Keratinocyte (primary cell): ENCODE measurements around the gene MORC4. TPM values are rescaled to one million over a fixed set of nuclear protein-coding genes. Genes with fewer than 3 reads are reported as not detected.

Experiments used
- DNase-seq: peaks from one replicate; pipeline ENCODE4 v3.0.0-alpha.2; 2011; ENCODE audit warnings: low read depth, missing footprints, low spot score
- FAIRE-seq: peaks from 2 replicates; lab custom pipeline; 2011; peaks lifted over from hg19 to GRCh38; lab: Jason Lieb, UNC
- H2AFZ ChIP-seq: 2 replicates; pipeline ENCODE4 v1.6.0; 2012; ENCODE audit warnings: low read length, control low read depth, inconsistent platforms; ENCODE audit not compliant: control insufficient read depth
- H3K27ac ChIP-seq: 2 replicates; pipeline ENCODE4 v1.5.1; 2011; ENCODE audit warnings: low read length; ENCODE audit not compliant: control insufficient read depth, insufficient read depth
- H3K27me3 ChIP-seq: 3 replicates; pipeline ENCODE4 v1.6.0; 2011; ENCODE audit warnings: low read length; ENCODE audit not compliant: control insufficient read depth, insufficient read depth; ENCODE audit errors: extremely low read depth
- H3K36me3 ChIP-seq, 2 experiments: 2 replicates in 1 of 2; 3 replicates in 1 of 2; pipeline ENCODE4 v1.5.1; 2011; ENCODE audit warnings: low read length in 2 of 2, mild to moderate bottlenecking in 1 of 2; ENCODE audit not compliant: control insufficient read depth in 2 of 2, insufficient read depth in 2 of 2; ENCODE audit errors: extremely low read depth in 1 of 2
- H3K4me1 ChIP-seq: 3 replicates; pipeline ENCODE4 v1.5.1; 2011; ENCODE audit warnings: low read length; ENCODE audit not compliant: control insufficient read depth, insufficient read depth; ENCODE audit errors: extremely low read depth
- H3K4me2 ChIP-seq: 3 replicates; pipeline ENCODE4 v1.6.0; 2011; ENCODE audit warnings: low read depth, low read length; ENCODE audit not compliant: control insufficient read depth, insufficient read depth; ENCODE audit errors: extremely low read depth
- H3K4me3 ChIP-seq, 3 experiments: fragments of 200-600 bp in 1 of 3; sonication (generic) in 1 of 3; 2 replicates in 2 of 3; 3 replicates in 1 of 3; pipeline ENCODE4 v1.5.1; 2011 to 2016; ENCODE audit warnings: low read length in 3 of 3, mild to moderate bottlenecking in 3 of 3, control low read depth in 2 of 3, inconsistent platforms in 1 of 3, low read depth in 1 of 3, mixed read lengths in 1 of 3, mixed run types in 1 of 3, moderate library complexity in 1 of 3; ENCODE audit not compliant: control insufficient read depth in 2 of 3, insufficient read depth in 2 of 3; ENCODE audit errors: extremely low read depth in 1 of 3
- H3K79me2 ChIP-seq: 2 replicates; pipeline ENCODE4 v1.6.0; 2012; ENCODE audit warnings: low read length; ENCODE audit not compliant: control insufficient read depth, insufficient read depth
- H3K9ac ChIP-seq: 3 replicates; pipeline ENCODE4 v1.6.0; 2011; ENCODE audit warnings: low read length; ENCODE audit not compliant: control insufficient read depth, insufficient read depth; ENCODE audit errors: extremely low read depth
- H3K9me1 ChIP-seq: 3 replicates; pipeline ENCODE4 v1.6.0; 2011; ENCODE audit warnings: low read length; ENCODE audit not compliant: control insufficient read depth, insufficient read depth; ENCODE audit errors: extremely low read depth
- H3K9me3 ChIP-seq: 2 replicates; pipeline ENCODE4 v1.5.1; 2012; ENCODE audit warnings: low read depth, low read length; ENCODE audit not compliant: control insufficient read depth
- H4K20me1 ChIP-seq: 3 replicates; pipeline ENCODE4 v1.6.0; 2011; ENCODE audit warnings: low read length; ENCODE audit not compliant: control insufficient read depth, insufficient read depth; ENCODE audit errors: extremely low read depth
- CTCF ChIP-seq, 3 experiments: IDR thresholded peaks in 1 of 3; conservative IDR thresholded peaks in 1 of 3; optimal IDR thresholded peaks in 1 of 3; 2 replicates in 2 of 3; 3 replicates in 1 of 3; pipeline versions ENCODE3 to v1.5.1; 2011; ENCODE audit warnings: low read length in 3 of 3, mild to moderate bottlenecking in 3 of 3, moderate library complexity in 2 of 3, control low read depth in 1 of 3, inconsistent platforms in 1 of 3; ENCODE audit not compliant: insufficient read depth in 2 of 3; ENCODE audit errors: extremely low read depth in 1 of 3
- EZH2 ChIP-seq: IDR thresholded peaks from one replicate; pipeline ENCODE4 v1.6.1; 2012; ENCODE audit warnings: inconsistent platforms, mild to moderate bottlenecking, low read length, moderate library complexity
- dilution Hi-C: fragments of 300-500 bp; cut with MboI; formaldehyde crosslinking; loops from one replicate; pipeline ENCODE4 v1.7.0; 2020; ENCODE audit warnings: low sequenced_read_pairs; ENCODE audit not compliant: extremely low pct_ligation_motif_present
- polyA minus RNA-seq, 3 experiments: library from RNA; depleted of rRNA, polyadenylated mRNA; stranded (reverse); fragments of >200 nt; gene quantifications; 1 replicate in 1 of 3; 2 replicates in 1 of 3; 3 replicates in 1 of 3; pipeline ENCODE4 v1.2.3, GENCODE V29; 2011
- polyA plus RNA-seq, 5 experiments: library from polyadenylated mRNA; depleted of rRNA in 3 of 5; stranded (reverse) in 3 of 5; stranded (forward) in 1 of 5; unstranded in 1 of 5; fragments of >200 nt; gene quantifications; 1 replicate in 1 of 5; 2 replicates in 3 of 5; 3 replicates in 1 of 5; pipeline versions ENCODE4 v1.2.1 to v1.2.3, GENCODE V29; 2011 to 2012; ENCODE audit warnings: missing spikeins in 2 of 5, low read depth in 1 of 5, low replicate concordance in 1 of 5

The MORC4 gene
- 13.5 to 21.0 TPM (median 16.4 TPM) in 3 replicates for polyA plus RNA-seq
- polyA plus RNA-seq (2011; ENCODE audit: low read depth): 14.7 TPM
- 11.1 and 19.7 TPM in 2 replicates for polyA plus RNA-seq (2011; cell fraction: cytosol; rRNA removed)
- 16.8 and 19.2 TPM in 2 replicates for polyA plus RNA-seq (2011; cell fraction: nucleus; rRNA removed)
- polyA plus RNA-seq (2012; ENCODE audit: low replicate concordance): 14.6 and 15.5 TPM in 2 replicates
- polyA minus RNA-seq: 9.0 to 23.4 TPM (median 13.3 TPM) in 3 replicates
- 12.7 TPM for polyA minus RNA-seq (2011; cell fraction: cytosol; rRNA and poly(A)+ RNA removed)
- 9.3 and 16.0 TPM in 2 replicates for polyA minus RNA-seq (2011; cell fraction: nucleus; rRNA and poly(A)+ RNA removed)

GRCh38 chrX:107000013-107000515 lies at the start of gene MORC4:
Gene MORC4, minus strand, starts transcription at chrX:107000212. Its CDS starts 243 bp downstream, at chrX:106999969.
- peak; percentile 52 for DNase-seq
- H3K4me3 ChIP-seq: peak within 1 kb of the TSS; percentile 48 to 78 (median 60)
- no peaks in the 10 kb centered on the region for H3K9me3 ChIP-seq
- peak within 1 kb of the TSS; percentile 63 for H3K4me2 ChIP-seq
- no peaks in the 10 kb centered on the region for H4K20me1 ChIP-seq
- TF ChIP-seq EZH2: no peak
- no peak for TF ChIP-seq CTCF (optimal IDR thresholded peaks at IDR 0.05 in 1 of 3, IDR thresholded peaks at IDR 0.05 in 1 of 3, conservative IDR thresholded peaks at IDR 0.05 in 1 of 3; ENCODE audit: extremely low read depth in 1 of 3, insufficient read depth in 2 of 3, low read length in 3 of 3)
- peaks cover 5% of the 10 kb centered on the region for H3K4me1 ChIP-seq
- peak; percentile 77 for FAIRE-seq
- no peaks in the 10 kb centered on the region for H3K36me3 ChIP-seq
- H3K9ac ChIP-seq: peak within 1 kb of the TSS; percentile 63
- H3K27ac ChIP-seq: peak within 1 kb of the TSS; percentile 42
- peak within 1 kb of the TSS; percentile 44 for H2AFZ ChIP-seq
- peaks cover 3% of the 10 kb centered on the region for H3K79me2 ChIP-seq
- dilution Hi-C loops: no loop called here
- no peaks in the 10 kb centered on the region for H3K9me1 ChIP-seq
- no peaks in the 10 kb centered on the region for H3K27me3 ChIP-seq

- TF ChIP-seq EZH2: no peak
- Histone ChIP-seq H3K27ac (no peak overlapping the region), H3K79me2 (no peaks in the 10 kb centered on the region), H3K9me1 (no peaks in the 10 kb centered on the region), H3K4me1 (no peaks in the 10 kb centered on the region), H3K4me2 (no peak overlapping the region), H3K27me3 (no peaks in the 10 kb centered on the region), H3K9ac (no peak overlapping the region), H3K36me3 (no peaks in the 10 kb centered on the region), H3K4me3 (no peak overlapping the region), H2AFZ (no peak overlapping the region), H4K20me1 (no peaks in the 10 kb centered on the region), H3K9me3 (no peaks in the 10 kb centered on the region)
- dilution Hi-C loops: no loop called here
- DNase-seq: no peak
- no peak for FAIRE-seq
Observed at GRCh38 chrX:107047622-107048021, 47.6 kb upstream of the MORC4 start.
